NCI-H146 treated with DMSO at 0.1 percent for 48 hours (cell line): Measurements from ENCODE around the gene CNDP1.
"Not testable (repeated sequence)": the region's sequence is repeated elsewhere in the genome, so short reads cannot be mapped to it uniquely, and the experiment has no call there.

Experiments used
- DNase-seq: peaks from one replicate; lab custom pipeline; 2025; ENCODE audit not compliant: unreplicated experiment; lab: John Stamatoyannopoulos, UW

The CNDP1 gene, protein sequence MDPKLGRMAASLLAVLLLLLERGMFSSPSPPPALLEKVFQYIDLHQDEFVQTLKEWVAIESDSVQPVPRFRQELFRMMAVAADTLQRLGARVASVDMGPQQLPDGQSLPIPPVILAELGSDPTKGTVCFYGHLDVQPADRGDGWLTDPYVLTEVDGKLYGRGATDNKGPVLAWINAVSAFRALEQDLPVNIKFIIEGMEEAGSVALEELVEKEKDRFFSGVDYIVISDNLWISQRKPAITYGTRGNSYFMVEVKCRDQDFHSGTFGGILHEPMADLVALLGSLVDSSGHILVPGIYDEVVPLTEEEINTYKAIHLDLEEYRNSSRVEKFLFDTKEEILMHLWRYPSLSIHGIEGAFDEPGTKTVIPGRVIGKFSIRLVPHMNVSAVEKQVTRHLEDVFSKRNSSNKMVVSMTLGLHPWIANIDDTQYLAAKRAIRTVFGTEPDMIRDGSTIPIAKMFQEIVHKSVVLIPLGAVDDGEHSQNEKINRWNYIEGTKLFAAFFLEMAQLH

DNA sequence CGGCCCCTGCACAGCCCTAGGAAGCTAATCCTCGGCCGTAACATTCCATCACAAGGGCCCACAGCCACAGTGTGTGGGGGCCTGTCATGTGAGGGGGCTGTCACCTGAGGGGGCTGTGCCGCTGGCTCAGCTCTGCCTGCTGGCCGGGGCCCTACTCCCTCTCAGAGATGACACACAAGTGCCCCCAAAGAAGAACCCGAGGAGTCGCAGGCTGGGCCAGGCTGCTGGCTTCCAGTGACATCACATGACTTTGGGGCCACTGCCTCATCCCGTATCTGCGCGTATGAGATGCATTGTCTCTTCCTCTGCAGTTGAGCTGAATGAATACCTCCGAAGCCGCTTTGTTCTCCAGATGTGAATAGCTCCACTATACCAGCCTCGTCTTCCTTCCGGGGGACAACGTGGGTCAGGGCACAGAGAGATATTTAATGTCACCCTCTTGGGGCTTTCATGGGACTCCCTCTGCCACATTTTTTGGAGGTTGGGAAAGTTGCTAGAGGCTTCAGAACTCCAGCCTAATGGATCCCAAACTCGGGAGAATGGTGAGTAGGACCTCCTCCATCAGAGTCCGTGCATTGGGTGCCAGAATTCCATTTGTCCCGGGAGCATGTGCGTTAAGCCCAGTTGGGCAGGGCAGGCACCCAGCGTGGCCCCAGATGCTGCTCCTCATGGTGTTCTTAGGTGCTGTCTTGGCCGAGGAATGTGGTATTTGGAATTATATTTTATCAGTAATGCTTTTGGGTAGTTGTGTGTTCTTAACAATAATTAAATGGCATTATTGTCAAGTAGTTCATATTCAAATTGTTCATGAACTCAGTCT lies at the start of gene CNDP1:
TSS of gene CNDP1 (plus strand) at position 351 of the 820 bp plus-strand sequence. CDS start at position 519, 168 bp downstream.
- DNase-seq = no peak

DNA sequence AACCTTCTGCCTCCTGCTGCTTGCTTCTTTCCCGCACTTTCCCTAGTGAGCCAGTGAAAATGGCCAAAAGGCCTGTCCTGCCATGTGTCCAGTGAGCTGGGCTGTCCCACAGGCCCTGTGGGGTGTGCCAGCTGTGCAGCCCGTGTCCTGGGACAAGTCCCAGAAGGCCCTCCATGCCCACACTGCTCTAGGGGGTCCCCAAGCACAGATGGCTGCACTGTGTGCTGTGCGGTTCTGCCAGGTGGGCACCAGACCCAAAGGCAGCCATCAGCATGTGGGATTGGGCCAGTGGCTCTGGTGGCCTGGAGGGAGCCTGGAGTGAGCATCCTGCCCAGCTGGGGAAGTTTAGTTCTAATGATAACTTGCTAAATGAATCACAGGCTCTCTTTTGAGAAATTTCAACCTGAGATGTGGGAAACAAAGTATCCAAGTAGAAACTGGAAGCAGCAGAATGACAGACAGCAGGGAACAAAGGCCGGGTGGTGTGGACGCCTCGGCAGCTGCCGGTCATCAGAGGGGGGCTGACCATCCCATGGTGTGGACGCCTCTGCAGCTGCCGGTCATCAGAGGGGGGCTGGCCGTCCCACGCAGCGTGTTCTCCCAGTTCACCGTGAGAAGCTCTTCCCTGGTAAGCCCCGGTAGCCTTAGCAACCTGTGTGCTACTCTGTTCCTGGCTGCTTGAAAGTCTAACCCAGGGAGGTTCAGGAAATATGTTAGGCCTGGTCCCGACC lies 48.0 kb upstream of the CNDP1 start:
- peak; percentile 40 for DNase-seq

DNA sequence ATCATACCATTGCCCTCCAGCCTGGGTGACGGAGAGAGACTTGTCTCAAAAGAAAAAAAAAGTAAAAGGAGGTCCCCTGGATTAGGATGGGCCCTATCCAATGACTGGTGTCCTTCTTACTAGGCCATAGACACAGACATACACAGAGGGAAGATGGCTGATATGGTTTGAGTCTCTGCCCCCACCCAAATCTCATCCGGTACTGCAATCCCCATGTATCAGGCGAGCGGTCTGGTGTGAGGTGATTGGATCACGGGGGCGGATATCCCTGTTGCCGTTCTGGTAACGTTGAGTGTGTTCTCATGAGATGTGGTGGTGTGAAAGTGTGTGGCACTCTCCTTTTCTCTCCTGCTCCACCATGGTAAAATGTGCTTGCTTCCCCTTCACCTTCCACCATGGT lies 45.9 kb upstream of the CNDP1 start:
- no peak for DNase-seq

DNA sequence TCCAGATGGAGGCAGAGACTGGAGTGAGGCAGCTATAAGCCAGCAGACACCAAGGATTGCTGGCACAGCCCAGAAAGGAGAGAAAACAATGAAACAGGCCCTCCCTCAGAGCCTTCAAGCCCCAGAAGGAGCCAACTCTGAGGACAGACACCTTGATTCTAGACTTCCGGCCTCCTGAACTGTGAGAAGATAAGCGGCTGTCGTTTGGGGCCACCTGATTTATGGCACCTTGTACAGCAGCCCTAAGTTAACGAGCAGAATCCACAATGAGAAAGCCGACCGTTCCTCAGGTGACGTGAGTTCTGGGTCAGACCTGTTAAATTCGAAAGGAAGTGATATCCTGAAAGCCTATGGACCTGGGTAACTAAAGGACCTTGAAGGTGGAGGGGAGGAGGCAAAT lies 45.4 kb upstream of the CNDP1 start:
- no peak for DNase-seq

DNA sequence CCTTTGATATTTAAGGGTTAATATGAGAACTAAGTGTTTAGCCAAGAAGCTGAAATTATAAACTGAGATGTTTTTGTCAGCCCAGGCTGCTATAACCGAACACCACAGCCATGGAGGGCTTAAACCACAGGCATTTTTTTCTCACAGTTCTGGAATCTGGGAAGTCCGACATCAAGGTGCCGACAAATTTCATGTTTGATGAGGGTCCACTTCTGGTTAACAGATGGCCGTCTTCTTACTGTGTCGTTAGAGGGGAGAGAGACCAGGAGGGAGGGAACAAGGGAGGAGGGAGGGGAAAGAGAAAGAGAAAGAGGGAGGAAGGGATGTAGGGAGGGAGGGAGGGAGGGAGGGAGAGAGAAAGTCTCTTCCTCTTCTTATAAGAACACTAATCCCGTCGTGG lies 44.6 kb upstream of the CNDP1 start:
- DNase-seq = no peak

DNA sequence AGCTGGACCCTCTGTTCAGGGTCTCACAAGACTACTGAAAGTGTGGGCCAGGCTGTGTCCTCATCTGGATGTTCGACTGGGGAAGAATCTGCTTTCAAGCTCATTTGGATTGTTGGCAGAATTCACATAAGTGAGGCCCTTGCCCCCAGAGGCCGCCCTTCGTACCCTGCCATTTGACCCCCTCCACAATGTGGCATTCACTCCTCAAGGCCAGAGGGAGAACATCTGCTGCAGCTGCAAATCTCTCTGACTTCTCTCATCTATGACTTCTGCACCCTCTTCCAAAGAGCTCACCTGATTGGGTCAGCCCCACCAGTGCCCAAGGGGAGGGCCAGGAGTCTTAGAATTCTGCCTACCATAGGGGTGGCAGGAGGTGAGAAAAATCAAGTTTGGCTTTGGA lies 42.0 kb upstream of the CNDP1 start:
- DNase-seq = no peak

- DNase-seq = peak; percentile 80
Measured at GRCh38 chr18:74493689-74494088, 40.6 kb upstream of the CNDP1 start.

DNA sequence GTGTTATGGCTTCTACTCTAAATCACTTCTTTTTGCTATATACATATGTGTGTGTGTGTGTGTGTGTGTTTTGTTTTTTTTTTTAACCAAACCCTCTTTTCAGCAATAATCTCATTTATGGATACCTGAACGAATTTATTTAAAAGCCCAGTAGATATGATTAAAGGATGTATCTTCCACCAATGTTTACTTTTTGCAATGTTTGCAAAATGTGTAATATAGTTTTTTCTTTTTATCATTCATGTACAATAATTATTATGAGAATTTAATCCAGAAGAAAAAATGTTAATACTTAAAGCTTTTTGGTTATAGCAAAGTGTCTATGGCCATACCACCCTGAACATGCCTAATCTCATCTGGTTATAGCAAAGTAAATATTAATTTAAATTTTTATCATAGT lies 39.8 kb upstream of the CNDP1 start:
- no peak for DNase-seq

DNA sequence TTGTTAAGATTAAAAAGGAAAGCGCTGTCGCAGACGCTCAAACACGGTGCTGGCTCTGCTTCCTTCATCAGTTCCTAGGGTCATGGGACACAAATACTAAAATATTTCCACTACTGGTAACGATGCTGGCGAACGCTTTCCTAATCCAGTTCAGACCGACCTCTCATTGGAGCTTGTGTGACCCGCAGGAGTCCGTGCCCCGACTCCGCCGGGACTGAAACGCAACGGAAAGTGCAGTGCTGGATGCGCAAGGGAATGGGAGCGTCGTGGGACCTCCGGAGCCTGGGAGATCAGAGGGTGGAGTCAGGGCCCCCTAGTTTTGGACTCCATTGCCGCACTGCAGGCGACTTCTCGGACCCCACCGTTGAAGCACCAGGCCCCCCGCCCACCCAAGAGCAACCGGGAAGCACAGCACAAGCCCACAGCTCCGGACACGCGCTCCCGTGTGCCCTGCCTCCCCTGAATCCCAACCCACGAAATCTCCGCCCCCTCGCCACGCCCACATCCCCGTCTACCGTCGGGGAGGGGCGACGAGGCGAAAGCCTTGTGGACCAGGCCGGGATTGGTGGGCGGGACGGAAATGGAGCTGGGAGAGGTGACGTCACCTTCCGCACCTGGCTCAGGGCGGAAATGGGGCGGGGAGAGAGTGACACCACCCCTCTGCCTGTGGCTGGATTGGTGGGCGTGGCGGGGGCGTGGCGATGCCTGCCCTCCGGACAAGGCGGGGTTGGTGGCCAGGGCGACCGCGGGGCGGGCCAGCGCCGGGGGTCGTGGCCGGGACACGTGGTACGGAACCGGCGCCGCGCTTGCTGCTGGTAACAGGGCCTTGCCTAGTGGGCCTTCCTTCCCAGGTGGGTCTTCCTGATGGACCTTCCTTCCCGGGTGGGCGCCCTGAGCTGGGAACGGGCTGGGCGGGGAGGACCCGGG lies 38.5 kb upstream of the CNDP1 start, which contains the start of gene CNDP2:
TSS of gene CNDP2 (plus strand) at position 783 of the 927 bp plus-strand sequence. CDS start 3,611 bp downstream, outside the sequence.
- DNase-seq = peak; percentile 99

- DNase-seq = peak; percentile 59
Measured at GRCh38 chr18:74496508-74497323, 37.6 kb upstream of the CNDP1 start.

GRCh38 chr18:74497324-74497676 lies 37.0 kb upstream of the CNDP1 start:
- no peak for DNase-seq

GRCh38 chr18:74497778-74498177 lies 36.5 kb upstream of the CNDP1 start:
- DNase-seq = no peak

GRCh38 chr18:74498712-74499627 lies 35.3 kb upstream of the CNDP1 start:
- DNase-seq = no peak

DNA sequence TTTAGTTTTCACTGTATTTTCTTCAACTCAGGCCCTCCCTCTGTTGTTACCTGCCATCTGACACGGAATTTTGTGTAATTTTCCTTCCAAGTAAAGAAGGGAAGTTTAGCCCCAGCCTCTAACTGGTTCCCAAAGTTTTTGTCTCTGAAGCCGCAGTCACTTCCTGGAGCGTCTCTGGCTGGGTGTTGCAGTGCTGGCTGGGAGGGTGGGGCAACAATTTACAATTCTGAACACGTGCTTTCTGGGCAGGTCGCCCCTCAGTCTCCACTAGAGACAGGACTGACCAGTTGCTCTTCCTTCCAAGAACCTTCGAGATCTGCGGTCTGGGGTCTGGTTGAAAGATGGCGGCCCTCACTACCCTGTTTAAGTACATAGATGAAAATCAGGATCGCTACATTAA lies 34.7 kb upstream of the CNDP1 start:
- DNase-seq = no peak

GRCh38 chr18:74500372-74500771 lies 33.9 kb upstream of the CNDP1 start:
- DNase-seq = no peak

GRCh38 chr18:74500774-74501173 lies 33.5 kb upstream of the CNDP1 start:
- DNase-seq = not testable (repeated sequence)

DNA sequence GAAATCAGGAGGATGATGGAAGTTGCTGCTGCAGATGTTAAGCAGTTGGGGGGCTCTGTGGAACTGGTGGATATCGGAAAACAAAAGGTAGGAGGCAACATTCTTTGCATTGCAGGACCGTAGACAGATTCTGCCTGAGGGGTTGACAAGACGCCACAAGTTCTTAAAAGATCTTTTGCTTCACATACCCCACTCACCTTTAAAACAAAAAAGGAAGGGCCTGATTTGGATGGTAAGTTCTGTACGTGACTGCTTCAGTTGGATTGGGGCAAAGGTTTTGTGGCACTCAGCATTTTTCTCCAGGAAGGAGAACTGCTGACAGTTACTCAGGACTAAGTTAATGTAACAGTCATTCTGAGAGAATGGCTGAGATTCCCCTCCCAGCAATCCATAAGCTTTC lies 32.9 kb upstream of the CNDP1 start:
- no peak for DNase-seq

DNA sequence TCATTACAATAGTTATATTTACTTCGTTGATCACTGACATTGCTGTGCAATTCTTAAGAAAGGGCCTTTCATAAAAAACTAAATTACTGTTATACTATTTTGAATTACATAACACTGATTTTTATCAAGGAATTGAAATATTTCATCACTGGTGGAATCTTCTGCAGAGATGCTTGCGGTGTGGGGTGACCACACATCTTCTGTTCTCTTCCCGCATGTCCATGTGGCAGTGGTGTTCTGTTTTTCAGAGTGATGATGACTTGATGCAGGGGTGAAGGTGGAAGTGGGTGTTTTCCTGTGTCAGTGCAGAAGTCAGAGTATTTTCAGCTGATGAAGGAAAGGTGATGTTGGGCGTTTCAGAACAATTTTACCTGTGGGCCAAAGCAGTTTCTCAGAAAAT lies 31.2 kb upstream of the CNDP1 start:
- DNase-seq = no peak
